Naive thymus-derived CD4-positive, alpha-beta T cell (primary cell): ENCODE measurements around the gene NIFK. TPM values are rescaled to one million over a fixed set of nuclear protein-coding genes. Genes with fewer than 3 reads are reported as not detected.
A peak's percentile ranks its signal among the peaks of the same experiment; 100 is the strongest.

ENCODE experiments used
- ATAC-seq: fragments of 150-1000 bp; cut with Tn5 transposase; 2 replicates; pipeline ENCODE4 v1.10.0; 2021; ENCODE audit warnings: mild to moderate bottlenecking, moderate library complexity
- CTCF ChIA-PET: fragments of 350-600 bp; sonication (Branson Sonifier 250); formaldehyde crosslinking; loops from one replicate; lab custom pipeline; 2021; ENCODE audit warnings: antibody characterized with exemption; lab: Charles Lee
- POLR2A ChIA-PET: fragments of 350-600 bp; sonication (Branson Sonifier 250); formaldehyde crosslinking; loops from one replicate; lab custom pipeline; 2021; ENCODE audit warnings: antibody characterized with exemption, inconsistent platforms; lab: Charles Lee
- DNase-seq, 9 donors: peaks; one replicate each; pipeline versions ENCODE4 v3.0.0 to v3.0.0-alpha.2; 2020 to 2022; ENCODE audit warnings: mixed read lengths in 1 of 9
- H3K27ac ChIP-seq: one replicate; pipeline ENCODE4 v1.7.0; 2013; ENCODE audit warnings: mild to moderate bottlenecking, low read depth, low read length, moderate library complexity
- H3K27me3 ChIP-seq, 2 donors: one replicate each; pipeline ENCODE4 v1.7.0; 2013; ENCODE audit warnings: low read length in 2 of 2, mild to moderate bottlenecking in 2 of 2, moderate library complexity in 2 of 2; ENCODE audit not compliant: control insufficient read depth in 2 of 2, insufficient read depth in 2 of 2
- H3K36me3 ChIP-seq, 3 experiments: 1 replicate in 2 of 3; 2 replicates in 1 of 3; pipeline ENCODE4 v1.7.0; 2013; ENCODE audit warnings: low read length in 3 of 3, mild to moderate bottlenecking in 3 of 3, moderate library complexity in 1 of 3; ENCODE audit not compliant: insufficient read depth in 3 of 3, control insufficient read depth in 2 of 3
- H3K4me1 ChIP-seq, 2 donors: one replicate each; pipeline ENCODE4 v1.7.0; 2013; ENCODE audit warnings: low read length in 2 of 2, mild to moderate bottlenecking in 2 of 2, moderate library complexity in 1 of 2; ENCODE audit not compliant: control insufficient read depth in 2 of 2, insufficient read depth in 2 of 2
- H3K4me3 ChIP-seq: 2 replicates; pipeline ENCODE4 v1.7.0; 2013; ENCODE audit warnings: mild to moderate bottlenecking, low read length
- H3K9me3 ChIP-seq, 3 experiments: 1 replicate in 2 of 3; 2 replicates in 1 of 3; pipeline ENCODE4 v1.7.0; 2013; ENCODE audit warnings: low read length in 3 of 3; ENCODE audit not compliant: control insufficient read depth in 2 of 3
- H3K27ac Mint-ChIP-seq, 9 donors: one replicate each; pipeline ENCODE4 v1.8.0; 2020 to 2022; ENCODE audit warnings: mixed read lengths in 9 of 9, mild to moderate bottlenecking in 8 of 9, moderate library complexity in 5 of 9, inconsistent platforms in 2 of 9
- H3K27me3 Mint-ChIP-seq, 5 donors: one replicate each; pipeline ENCODE4 v1.8.0; 2021 to 2022; ENCODE audit warnings: mixed read lengths in 5 of 5, mild to moderate bottlenecking in 1 of 5
- H3K36me3 Mint-ChIP-seq, 5 donors: one replicate each; pipeline ENCODE4 v1.8.0; 2020 to 2022; ENCODE audit warnings: mixed read lengths in 5 of 5, mild to moderate bottlenecking in 3 of 5, inconsistent platforms in 1 of 5
- H3K4me1 Mint-ChIP-seq, 7 donors: one replicate each; pipeline ENCODE4 v1.8.0; 2020 to 2022; ENCODE audit warnings: mixed read lengths in 7 of 7, mild to moderate bottlenecking in 3 of 7, inconsistent platforms in 1 of 7
- H3K4me3 Mint-ChIP-seq, 10 donors: one replicate each; pipeline ENCODE4 v1.8.0; 2020 to 2022; ENCODE audit warnings: mild to moderate bottlenecking in 10 of 10, mixed read lengths in 10 of 10, moderate library complexity in 6 of 10, inconsistent platforms in 2 of 10
- H3K9me3 Mint-ChIP-seq, 11 donors: one replicate each; pipeline ENCODE4 v1.8.0; 2020 to 2022; ENCODE audit warnings: mixed read lengths in 11 of 11, mild to moderate bottlenecking in 4 of 11, inconsistent platforms in 1 of 11, moderate library complexity in 1 of 11
- intact Hi-C, 2 donors: fragments of 100-400 bp; cut with micrococcal nuclease; formaldehyde crosslinking; loops; one replicate each; pipeline ENCODE4 v1.15.1; 2023
- polyA plus RNA-seq, 2 donors: library from polyadenylated mRNA; unstranded; fragments of 300-500 nt; fragmentation: Illumina TruSeq; gene quantifications; one replicate each; pipeline ENCODE4 v1.2.3, GENCODE V29; 2021
- total RNA-seq, 6 experiments: library from RNA in 5 of 6; stranded (reverse) in 5 of 6; gene quantifications; 1 replicate in 5 of 6; 2 replicates in 1 of 6; pipeline ENCODE4 v1.2.3 and lab custom pipeline; 2021 to 2026

NIFK gene
- total and polyA plus RNA-seq, 7 experiments from 2014 or later = 35.3 to 88.1 (median 75.5) TPM

DNA sequence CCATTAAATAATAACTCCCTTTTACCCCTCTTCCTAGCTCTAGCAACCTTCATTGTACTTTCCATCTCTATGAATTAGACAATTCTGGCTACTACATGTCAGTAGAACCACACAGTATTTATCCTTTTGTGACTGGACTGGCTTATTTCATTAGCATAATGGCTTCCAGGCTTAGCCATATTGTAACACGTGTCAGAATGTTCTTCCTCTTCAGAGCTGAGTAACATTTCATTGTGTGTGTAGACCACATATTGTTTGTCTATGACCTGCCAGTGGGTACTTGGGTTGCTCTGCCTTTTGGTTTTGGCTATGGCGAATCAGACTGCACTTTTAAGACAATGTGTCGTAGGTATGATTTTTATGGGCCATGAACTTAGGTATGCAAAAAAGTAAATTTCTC, 39.7 kb upstream of the NIFK start:
- DNase-seq (no peak), ATAC-seq (no peak)
- H3K4me3 ChIP-seq = no peak overlapping the region
- Mint-ChIP-seq H3K9me3 (peaks cover 0 to 2% (median 0%) of the 10 kb centered on the region in 11 donors), H3K27me3 (no peaks in the 10 kb centered on the region), H3K4me3 (no peak overlapping the region), H3K4me1 (peaks cover 0 to 3% (median 0%) of the 10 kb centered on the region in 7 donors), H3K27ac (no peak overlapping the region), H3K36me3 (peaks cover 0 to 5% (median 0%) of the 10 kb centered on the region in 5 donors)
- no peaks in the 10 kb centered on the region for H3K36me3 ChIP-seq
- H3K27ac ChIP-seq = no peak overlapping the region
- no peaks in the 10 kb centered on the region for H3K4me1 ChIP-seq
- no peaks in the 10 kb centered on the region for H3K9me3 ChIP-seq
- POLR2A ChIA-PET = no interaction called here
- H3K27me3 ChIP-seq = no peaks in the 10 kb centered on the region
- intact Hi-C loops = no loop called here
- CTCF ChIA-PET = no interaction called here

DNA sequence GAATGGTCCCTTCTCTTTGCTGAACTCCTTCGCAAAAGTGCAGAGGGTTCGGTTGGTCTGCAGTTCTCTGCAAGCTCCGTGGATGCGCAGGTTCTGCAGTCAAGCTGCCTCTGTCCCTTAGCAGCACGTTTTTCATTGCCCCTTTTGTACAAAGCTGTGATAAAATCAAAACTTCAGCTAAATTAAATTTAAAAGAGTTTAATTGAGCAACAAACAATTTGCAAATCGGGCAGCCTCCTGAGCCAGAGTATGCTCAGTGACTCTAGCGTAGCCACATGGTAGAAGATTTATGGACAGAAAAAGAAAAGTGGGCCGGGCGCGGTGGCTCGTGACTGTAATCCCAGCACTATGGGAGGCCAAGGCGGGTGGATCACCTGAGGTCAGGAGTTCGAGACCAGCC, 37.6 kb upstream of the NIFK start:
- H3K4me1 Mint-ChIP-seq = peaks cover 0 to 3% (median 0%) of the 10 kb centered on the region in 7 donors
- H3K27ac Mint-ChIP-seq = no peak overlapping the region
- ChIA-PET POLR2A (no interaction called here), CTCF (no interaction called here)
- Histone ChIP-seq H3K36me3 (no peaks in the 10 kb centered on the region), H3K4me1 (no peaks in the 10 kb centered on the region), H3K9me3 (no peaks in the 10 kb centered on the region), H3K4me3 (no peak overlapping the region), H3K27ac (no peak overlapping the region), H3K27me3 (no peaks in the 10 kb centered on the region)
- DNase-seq (no peak), ATAC-seq (no peak)
- intact Hi-C loops = no loop called here
- peaks cover 0 to 13% (median 0%) of the 10 kb centered on the region in 5 donors for H3K36me3 Mint-ChIP-seq
- H3K9me3 Mint-ChIP-seq = peaks cover 0 to 2% (median 0%) of the 10 kb centered on the region in 11 donors
- H3K4me3 Mint-ChIP-seq = no peak overlapping the region
- H3K27me3 Mint-ChIP-seq = no peaks in the 10 kb centered on the region

DNA sequence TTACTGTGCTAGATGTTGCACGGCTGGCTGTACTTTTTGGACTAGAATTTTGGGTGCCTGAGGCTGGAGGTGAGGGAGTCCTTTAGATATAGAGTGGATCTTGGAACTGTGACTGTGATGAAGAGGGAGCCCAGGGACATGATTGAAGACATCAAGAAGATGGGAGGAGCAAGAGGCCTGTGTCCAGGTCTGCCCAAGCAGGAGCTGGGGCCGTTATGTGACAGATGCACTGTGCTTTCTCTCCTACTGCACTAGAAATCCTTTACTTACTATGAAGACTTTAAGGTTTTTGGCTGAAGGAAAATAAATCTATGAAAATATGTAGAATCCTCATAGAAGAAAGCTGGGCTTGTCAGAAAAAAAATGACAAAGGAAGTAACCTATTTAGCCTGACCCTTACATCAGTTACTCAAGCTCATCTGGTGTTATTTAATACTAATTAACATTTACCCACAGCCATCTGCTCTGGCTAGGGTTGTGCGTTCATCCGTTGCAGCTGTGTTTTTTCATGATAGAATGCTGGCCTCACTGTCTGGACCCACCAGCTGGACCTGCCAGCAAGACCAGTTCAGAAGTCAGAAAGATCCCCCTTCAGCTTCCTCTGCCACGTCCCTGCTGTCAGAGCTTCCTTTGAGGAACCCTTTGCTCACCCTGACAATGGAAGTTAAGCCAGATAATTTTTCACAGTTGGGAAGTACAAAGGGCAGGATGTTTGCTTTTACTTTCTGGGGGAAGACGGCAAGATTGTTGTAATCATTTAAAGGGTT, 35.5 kb upstream of the NIFK start:
- POLR2A ChIA-PET = no interaction called here
- H3K36me3 Mint-ChIP-seq = peaks cover 0 to 22% (median 9%) of the 10 kb centered on the region in 5 donors

DNA sequence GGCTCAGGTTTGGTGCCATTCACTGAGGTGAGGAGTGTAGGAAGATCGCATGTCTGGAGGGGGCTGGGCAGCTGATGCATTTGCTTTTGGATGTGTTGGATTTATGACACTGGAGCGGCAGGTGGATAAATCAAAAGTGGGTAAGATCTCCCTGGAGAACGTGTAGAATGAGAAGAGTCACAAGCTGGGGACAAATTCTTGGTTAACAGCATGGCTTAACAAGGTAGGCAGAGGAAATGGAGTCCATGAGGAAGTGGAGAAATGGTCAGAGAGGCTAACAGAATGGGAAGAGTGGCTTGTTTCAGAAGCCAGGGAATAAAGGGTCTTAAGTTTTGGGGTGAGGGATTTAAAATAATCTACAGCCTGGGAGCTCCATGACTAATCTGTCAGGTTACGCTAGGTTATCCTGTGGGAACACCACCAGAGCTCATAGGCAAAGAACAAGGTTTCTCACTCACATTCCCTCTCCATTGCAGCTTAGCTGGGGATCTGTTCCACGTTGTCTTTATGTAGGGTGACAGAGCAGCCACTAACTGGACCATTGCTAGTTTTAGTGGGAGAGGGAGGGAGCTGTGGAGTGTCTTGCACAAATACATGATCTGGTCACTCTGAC, 31.6 kb upstream of the NIFK start:
- peak overlapping the region in 3 of 9 donors; percentile 8 to 22 (median 9) for H3K27ac Mint-ChIP-seq
- peaks cover 0 to 5% (median 0%) of the 10 kb centered on the region in 7 donors for H3K4me1 Mint-ChIP-seq
- H3K27me3 Mint-ChIP-seq = no peaks in the 10 kb centered on the region
- H3K9me3 ChIP-seq = no peaks in the 10 kb centered on the region
- H3K36me3 Mint-ChIP-seq = peaks cover 10 to 42% (median 32%) of the 10 kb centered on the region in 5 donors
- POLR2A ChIA-PET = no interaction called here
- H3K36me3 ChIP-seq = peaks cover 21 to 48% (median 21%) of the 10 kb centered on the region in 3 experiments
- intact Hi-C loops = no loop called here
- CTCF ChIA-PET = no interaction called here
- DNase-seq = no peak
- H3K27me3 ChIP-seq = no peaks in the 10 kb centered on the region
- H3K4me3 Mint-ChIP-seq = no peak overlapping the region
- no peaks in the 10 kb centered on the region for H3K4me1 ChIP-seq
- no peak overlapping the region for H3K4me3 ChIP-seq
- no peaks in the 10 kb centered on the region for H3K9me3 Mint-ChIP-seq
- no peak overlapping the region for H3K27ac ChIP-seq
- no peak for ATAC-seq

More for the DNA sequence above, 35.5 kb upstream of the NIFK start:
- Histone ChIP-seq H3K4me3 (no peak overlapping the region), H3K27ac (no peak overlapping the region), H3K4me1 (no peaks in the 10 kb centered on the region), H3K9me3 (no peaks in the 10 kb centered on the region), H3K27me3 (no peaks in the 10 kb centered on the region), H3K36me3 (peaks cover 0 to 11% (median 0%) of the 10 kb centered on the region in 3 experiments)
- ATAC-seq (no peak), DNase-seq (no peak)
- peak overlapping the region in 2 of 9 donors; percentile 5 to 72 for H3K27ac Mint-ChIP-seq
- peaks cover 0 to 5% (median 0%) of the 10 kb centered on the region in 7 donors for H3K4me1 Mint-ChIP-seq
- peaks cover 0 to 2% (median 0%) of the 10 kb centered on the region in 11 donors for H3K9me3 Mint-ChIP-seq
- CTCF ChIA-PET = interaction anchor here (0.6 to 0.7 kb wide), 2 partner anchors 209 to 360 kb away, joined by 3 read pairs; no protein-coding TSS in a partner anchor
- H3K4me3 Mint-ChIP-seq = no peak overlapping the region
- H3K27me3 Mint-ChIP-seq = no peaks in the 10 kb centered on the region
- intact Hi-C loops = no loop called here

DNA sequence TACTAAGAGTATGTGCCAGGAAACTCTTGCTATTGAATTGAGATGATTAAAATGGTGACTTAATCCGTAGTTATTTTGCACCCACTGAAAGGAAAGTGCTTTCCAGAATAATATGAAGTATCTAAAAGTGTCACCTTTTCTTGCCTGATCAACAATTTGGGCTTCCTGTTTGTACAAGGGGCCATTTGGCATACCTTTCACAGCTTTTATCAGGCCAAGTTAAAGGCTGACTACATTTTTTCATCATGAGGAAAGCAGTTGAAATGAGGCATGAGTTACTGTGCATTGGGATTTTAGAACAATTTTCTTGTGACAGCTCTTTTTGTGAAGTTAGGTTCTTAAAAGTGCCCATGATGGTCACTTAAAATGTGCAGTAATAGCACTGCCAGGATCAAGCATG, 29.9 kb upstream of the NIFK start:
- POLR2A ChIA-PET = no interaction called here
- Mint-ChIP-seq H3K27ac (no peak overlapping the region), H3K36me3 (peaks cover 14 to 46% (median 37%) of the 10 kb centered on the region in 5 donors), H3K9me3 (no peaks in the 10 kb centered on the region), H3K27me3 (no peaks in the 10 kb centered on the region), H3K4me1 (peaks cover 0 to 5% (median 0%) of the 10 kb centered on the region in 7 donors), H3K4me3 (no peak overlapping the region)
- no peak for DNase-seq
- Histone ChIP-seq H3K4me1 (no peaks in the 10 kb centered on the region), H3K36me3 (peaks cover 21 to 62% (median 27%) of the 10 kb centered on the region in 3 experiments), H3K4me3 (no peak overlapping the region), H3K27ac (no peak overlapping the region), H3K27me3 (no peaks in the 10 kb centered on the region), H3K9me3 (no peaks in the 10 kb centered on the region)
- ATAC-seq = no peak
- CTCF ChIA-PET = no interaction called here
- intact Hi-C loops = no loop called here

DNA sequence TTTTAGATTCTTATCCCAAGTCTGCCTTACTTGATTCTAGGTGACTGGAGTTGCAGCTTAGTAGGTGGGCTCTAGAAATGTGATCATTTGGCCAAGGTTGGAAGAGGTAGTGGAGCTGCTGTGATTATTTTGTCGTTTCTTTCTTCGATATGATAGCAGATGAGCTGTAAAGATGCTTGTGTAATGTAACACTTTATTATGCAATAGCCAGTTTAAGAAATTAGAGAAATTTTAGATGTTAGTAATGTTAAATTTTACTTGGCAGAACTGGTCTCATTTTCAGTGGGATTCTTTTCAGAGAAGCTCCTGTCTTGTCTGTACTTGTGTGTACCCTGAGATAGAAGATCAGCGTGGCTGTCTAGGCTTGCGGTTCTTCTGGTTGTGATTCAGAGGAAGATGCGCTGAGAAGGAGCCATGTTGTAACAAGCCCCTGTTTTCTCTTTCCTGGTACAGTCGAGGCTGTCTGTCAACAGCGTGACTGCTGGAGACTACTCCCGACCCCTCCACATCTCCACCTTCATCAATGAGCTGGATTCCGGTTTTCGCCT, 28.1 kb upstream of the NIFK start:
- Histone ChIP-seq H3K4me1 (no peaks in the 10 kb centered on the region), H3K27me3 (no peaks in the 10 kb centered on the region), H3K27ac (no peak overlapping the region), H3K36me3 (peaks cover 21 to 80% (median 27%) of the 10 kb centered on the region in 3 experiments), H3K4me3 (no peak overlapping the region), H3K9me3 (no peaks in the 10 kb centered on the region)
- no peaks in the 10 kb centered on the region for H3K27me3 Mint-ChIP-seq
- DNase-seq (no peak), ATAC-seq (no peak)
- peaks cover 0 to 5% (median 0%) of the 10 kb centered on the region in 7 donors for H3K4me1 Mint-ChIP-seq
- ChIA-PET CTCF (interaction anchor here (0.9 kb wide), 1 partner anchor 46 kb away, joined by 3 read pairs; no protein-coding TSS in a partner anchor), POLR2A (no interaction called here)
- no peak overlapping the region for H3K27ac Mint-ChIP-seq
- peaks cover 14 to 44% (median 37%) of the 10 kb centered on the region in 5 donors for H3K36me3 Mint-ChIP-seq
- H3K9me3 Mint-ChIP-seq = no peaks in the 10 kb centered on the region
- H3K4me3 Mint-ChIP-seq = no peak overlapping the region
- intact Hi-C loops = no loop called here
